Limb (tissue), 2 donors: Measurements from ENCODE around the gene SGPL1.

ENCODE experiments used
- DNase-seq, 2 donors: peaks; one replicate each; pipeline ENCODE4 v3.0.0-alpha.2; 2016; ENCODE audit errors: extremely low spot score in 2 of 2

SGPL1 gene

GRCh38 chr10:70921285-70921684, 105.5 kb downstream of the SGPL1 start:
- no peak for DNase-seq

- DNase-seq = no peak
These were observed 107.9 kb downstream of the SGPL1 start for GRCh38 chr10:70923696-70924095.

- peak; percentile 45 to 83 for DNase-seq
These were observed 109.9 kb downstream of the SGPL1 start for GRCh38 chr10:70925377-70926225.

GRCh38 chr10:70926226-70927000, 110.7 kb downstream of the SGPL1 start:
- no peak for DNase-seq

DNA sequence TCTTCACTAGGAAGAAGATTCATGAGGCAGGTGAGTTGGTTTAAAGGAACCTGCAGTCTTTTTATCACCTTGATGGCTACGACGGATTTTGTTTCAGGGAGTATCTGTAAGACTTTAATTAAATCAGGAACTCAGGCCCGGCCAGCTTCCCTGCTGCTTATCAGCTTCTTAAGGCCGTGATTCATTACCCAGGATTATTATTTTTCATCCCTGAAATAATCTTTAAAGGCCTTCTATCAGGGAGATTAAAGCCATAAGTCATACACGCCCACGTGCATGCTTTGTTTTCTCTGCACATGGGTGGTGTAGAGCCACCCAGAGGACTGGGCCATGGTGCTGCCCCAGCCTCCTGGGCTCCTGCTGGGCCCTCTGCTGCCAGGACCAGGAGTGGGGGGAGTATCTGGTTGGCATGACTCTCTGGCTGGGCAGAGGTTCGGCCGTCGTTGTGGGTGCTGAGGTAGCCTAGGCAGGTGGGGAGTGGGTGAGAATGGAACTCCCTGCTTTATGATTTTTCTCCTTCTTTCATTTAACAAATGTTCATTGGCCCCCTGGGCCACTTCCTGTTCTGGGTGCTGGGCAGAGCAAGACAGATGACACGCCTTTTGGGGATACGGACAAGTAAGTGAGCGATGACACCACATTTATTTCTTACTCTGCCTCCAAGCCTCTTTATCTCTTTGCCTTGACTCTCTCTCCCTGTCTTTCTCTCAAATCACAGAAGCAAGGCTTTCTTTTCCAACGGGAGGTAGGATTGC, 111.6 kb downstream of the SGPL1 start:
- no peak for DNase-seq

- no peak for DNase-seq
These were observed 112.4 kb downstream of the SGPL1 start for GRCh38 chr10:70928140-70928539.

GRCh38 chr10:70930263-70931000, 114.7 kb downstream of the SGPL1 start:
- DNase-seq = no peak
